ENCODE measurements around the gene PABPN1L.

The PABPN1L gene

DNA sequence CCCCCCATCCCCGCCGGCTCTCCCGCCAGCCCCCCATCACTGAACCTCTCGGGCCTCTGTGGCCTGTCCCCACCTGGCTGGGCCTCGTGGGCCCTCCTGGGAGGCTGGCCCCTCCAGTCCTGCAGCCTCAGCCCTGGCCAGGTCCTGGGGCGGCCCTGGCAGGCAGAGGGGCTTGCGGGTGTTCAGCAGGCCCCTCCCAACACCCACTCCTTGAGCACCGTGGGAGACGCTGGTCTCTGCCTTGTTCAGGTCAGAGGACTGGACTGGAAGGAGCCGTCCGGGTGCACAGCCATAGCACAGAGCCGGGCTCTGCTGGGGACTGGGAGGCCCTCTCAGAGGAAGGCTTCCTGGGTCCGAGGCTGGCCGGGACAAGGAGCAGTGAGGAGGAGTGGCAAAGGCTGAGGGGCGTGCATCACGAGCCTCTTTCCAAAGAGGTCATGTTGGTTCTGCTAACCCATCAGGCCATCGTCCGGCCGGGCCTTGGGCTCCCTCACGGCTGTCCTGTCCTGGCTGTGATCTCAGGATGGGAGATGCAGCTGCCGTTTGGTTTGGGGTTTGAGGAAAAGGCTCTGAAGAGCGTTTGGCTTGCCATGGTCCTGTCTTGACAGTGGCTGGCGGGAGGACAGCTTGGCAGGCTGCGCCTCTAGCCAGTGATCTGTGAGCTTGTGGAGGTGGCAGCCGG lies 6.3 kb upstream of the PABPN1L start:
- no peak overlapping the region for H3K4me3 ChIP-seq (ENCODE audit: low read depth, low read length)
- TF ChIP-seq, protein P1, sequence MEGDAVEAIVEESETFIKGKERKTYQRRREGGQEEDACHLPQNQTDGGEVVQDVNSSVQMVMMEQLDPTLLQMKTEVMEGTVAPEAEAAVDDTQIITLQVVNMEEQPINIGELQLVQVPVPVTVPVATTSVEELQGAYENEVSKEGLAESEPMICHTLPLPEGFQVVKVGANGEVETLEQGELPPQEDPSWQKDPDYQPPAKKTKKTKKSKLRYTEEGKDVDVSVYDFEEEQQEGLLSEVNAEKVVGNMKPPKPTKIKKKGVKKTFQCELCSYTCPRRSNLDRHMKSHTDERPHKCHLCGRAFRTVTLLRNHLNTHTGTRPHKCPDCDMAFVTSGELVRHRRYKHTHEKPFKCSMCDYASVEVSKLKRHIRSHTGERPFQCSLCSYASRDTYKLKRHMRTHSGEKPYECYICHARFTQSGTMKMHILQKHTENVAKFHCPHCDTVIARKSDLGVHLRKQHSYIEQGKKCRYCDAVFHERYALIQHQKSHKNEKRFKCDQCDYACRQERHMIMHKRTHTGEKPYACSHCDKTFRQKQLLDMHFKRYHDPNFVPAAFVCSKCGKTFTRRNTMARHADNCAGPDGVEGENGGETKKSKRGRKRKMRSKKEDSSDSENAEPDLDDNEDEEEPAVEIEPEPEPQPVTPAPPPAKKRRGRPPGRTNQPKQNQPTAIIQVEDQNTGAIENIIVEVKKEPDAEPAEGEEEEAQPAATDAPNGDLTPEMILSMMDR (conservative IDR thresholded peaks at IDR 0.05; ENCODE audit: low read depth, low read length) = no peak
- no peak for DNase-seq (ENCODE audit: low read depth)

DNA sequence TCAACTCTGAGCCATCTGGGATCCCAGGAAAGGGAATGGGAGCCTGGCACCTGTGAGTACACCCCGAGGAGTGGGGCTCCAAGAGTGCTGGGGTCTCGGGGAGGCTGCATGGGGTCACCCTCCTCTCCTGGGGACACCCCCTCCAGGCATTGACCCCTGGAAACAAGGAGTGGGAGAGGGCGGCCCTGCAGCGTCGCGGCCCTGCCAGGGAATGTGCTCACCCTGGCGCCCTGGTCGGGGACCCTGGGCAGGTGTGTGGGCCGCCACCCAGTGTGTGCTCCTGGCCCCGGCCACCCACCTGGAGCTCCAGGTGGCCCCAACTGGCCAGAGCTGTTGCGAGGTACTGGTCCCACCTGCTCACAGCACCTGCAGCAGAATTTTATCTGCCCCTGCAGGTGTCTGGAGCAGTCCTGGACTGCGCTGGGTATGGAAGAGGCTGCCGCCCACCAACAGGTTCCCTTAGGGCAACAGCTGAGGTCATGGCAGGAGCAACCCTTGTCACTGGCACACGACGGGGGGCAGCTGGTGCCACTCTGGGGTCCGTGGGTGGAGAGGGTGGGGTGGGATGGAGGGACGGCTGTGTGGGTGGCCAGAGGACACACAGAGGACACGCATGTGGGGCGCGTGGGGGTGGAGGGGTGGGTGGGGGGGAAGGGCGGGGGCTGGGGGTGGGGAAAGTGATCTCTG lies 5.4 kb upstream of the PABPN1L start:
- no peak overlapping the region for H3K4me3 ChIP-seq (ENCODE audit: low read depth, low read length)
- TF ChIP-seq, protein P1 (conservative IDR thresholded peaks at IDR 0.05; ENCODE audit: low read depth, low read length) = no peak
- DNase-seq (ENCODE audit: low read depth) = no peak

- DNase-seq (ENCODE audit: low read depth) = no peak
- TF ChIP-seq, protein P1 (conservative IDR thresholded peaks at IDR 0.05; ENCODE audit: low read depth, low read length) = no peak
- H3K4me3 ChIP-seq (ENCODE audit: low read depth, low read length) = no peak overlapping the region
These were observed 4.9 kb upstream of the PABPN1L start for GRCh38 chr16:88871349-88871702.

DNA sequence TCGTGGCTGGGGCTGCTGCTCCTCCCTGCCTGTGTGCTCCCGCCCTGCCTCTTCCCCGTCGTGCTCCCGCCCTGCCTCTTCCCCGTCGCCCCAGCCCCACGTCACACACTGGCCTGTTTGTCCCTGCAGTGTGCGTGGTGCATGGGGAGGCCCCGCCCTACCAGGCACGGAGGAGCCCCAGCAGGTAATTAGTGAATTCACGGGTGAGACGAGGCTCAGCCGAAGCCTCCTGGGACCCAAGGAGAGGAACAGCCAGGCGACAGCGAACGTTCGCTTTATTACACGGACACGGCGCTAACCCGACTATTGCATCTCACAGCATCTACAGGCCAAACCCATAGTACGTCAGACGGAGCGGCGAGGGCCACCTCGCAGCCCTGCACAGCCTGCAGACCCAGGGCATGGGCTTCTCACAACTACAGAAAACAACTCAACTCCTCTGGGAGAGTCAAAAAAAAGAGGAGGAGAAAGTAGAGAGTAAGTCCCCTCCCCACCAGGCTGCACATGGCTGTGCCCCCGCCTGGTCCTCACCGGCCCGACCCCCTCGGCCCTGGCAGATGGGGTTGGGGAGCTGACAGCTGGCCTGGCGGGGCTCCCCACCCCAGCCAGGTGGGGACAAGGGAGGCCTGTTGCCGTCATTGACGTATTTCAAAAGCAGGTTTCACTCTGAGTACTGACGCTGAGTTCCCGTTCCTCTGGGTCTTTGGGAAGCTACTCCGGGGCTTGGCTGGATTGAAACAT lies 4.3 kb upstream of the PABPN1L start:
- TF ChIP-seq, protein P1 (conservative IDR thresholded peaks at IDR 0.05; ENCODE audit: low read depth, low read length) = no peak
- no peak overlapping the region for H3K4me3 ChIP-seq (ENCODE audit: low read depth, low read length)
- DNase-seq (ENCODE audit: low read depth) = no peak

DNA sequence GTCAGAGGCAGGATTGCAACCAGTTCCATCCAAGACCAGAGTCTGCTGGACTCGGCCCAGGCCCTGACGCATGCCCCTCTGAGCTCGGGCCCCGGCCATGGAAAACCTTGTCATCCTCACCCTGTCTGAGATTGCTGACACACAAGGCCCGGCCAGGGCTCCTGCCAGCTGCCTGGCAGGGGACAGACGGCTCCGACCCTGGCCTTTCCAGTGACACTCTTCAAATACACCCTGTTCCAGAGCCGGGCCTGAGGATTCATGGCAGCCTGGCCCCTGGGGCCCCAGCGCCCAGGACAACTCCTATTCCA lies 3.2 kb upstream of the PABPN1L start:
- TF ChIP-seq, protein P1 (conservative IDR thresholded peaks at IDR 0.05; ENCODE audit: low read depth, low read length) = no peak
- no peak overlapping the region for H3K4me3 ChIP-seq (ENCODE audit: low read depth, low read length)
- no peak for DNase-seq (ENCODE audit: low read depth)

DNA sequence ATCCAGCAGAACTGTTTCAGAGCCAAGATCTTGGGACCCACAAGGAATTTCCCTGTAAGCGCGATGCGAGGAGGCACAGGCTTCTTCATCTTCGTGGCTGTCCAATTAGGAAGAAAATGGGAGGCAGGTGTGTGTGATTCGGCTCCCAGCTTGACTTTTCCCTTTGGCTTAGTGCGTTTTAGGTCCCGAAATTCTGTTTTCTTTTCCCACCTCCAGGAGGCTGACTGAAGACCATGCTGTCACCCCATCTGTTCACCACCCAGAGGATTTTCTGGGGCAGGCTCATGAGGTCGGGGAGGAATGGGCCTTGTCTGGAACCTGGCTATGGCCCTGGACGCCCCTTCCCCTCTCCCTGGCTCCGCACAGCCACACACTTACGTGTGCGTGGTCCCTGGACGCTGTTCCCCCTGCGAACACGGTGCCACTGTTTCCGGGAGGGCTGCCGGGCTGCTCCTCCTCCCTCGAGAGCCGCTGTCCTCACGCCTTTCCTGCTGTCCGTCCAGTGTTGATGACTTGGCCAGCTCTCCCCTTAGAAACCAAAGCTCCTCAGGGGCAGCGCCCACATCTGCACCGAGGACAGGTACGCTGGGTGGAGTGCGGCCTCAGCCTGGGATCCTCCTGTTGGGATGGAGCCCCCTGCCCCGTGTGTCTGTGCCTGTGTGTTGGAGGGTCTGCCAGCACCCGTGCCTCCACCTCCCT lies 2.7 kb upstream of the PABPN1L start:
- no peak for DNase-seq (ENCODE audit: low read depth)
- TF ChIP-seq, protein P1 (conservative IDR thresholded peaks at IDR 0.05; ENCODE audit: low read depth, low read length) = no peak

More for the DNA sequence above, 2.7 kb upstream of the PABPN1L start:
- no peak overlapping the region for H3K4me3 ChIP-seq (ENCODE audit: low read depth, low read length)

Data from choroid plexus epithelial cell (primary cell).